Hematopoietic multipotent progenitor cell treated with erythropoietin and hydrocortisone succinate and interleukin-3 and kit ligand, for 6 days (in vitro differentiated cells): Measurements from ENCODE around the gene FGF22.
"Not testable (repeated sequence)": the region's sequence is repeated elsewhere in the genome, so short reads cannot be mapped to it uniquely, and the experiment has no call there.

Experiments
- DNase-seq: peaks from one replicate; pipeline ENCODE4 v3.0.0-alpha.2; 2015

The FGF22 gene

GRCh38 chr19:639253-640160 lies at the start of gene FGF22:
FGF22 (plus strand) TSS chr19:639879; CDS start chr19:639926, 47 bp downstream.
- DNase-seq: peak; percentile 95

- peak; percentile 56 for DNase-seq
Observed at GRCh38 chr19:590396-590745, 49.3 kb upstream of the FGF22 start.

- DNase-seq: no peak
Observed at GRCh38 chr19:590750-591098, 49.0 kb upstream of the FGF22 start.

- peak; percentile 65 for DNase-seq
Observed at GRCh38 chr19:591099-591958, 48.4 kb upstream of the FGF22 start.

- DNase-seq: no peak
Observed at GRCh38 chr19:592101-592500, 47.6 kb upstream of the FGF22 start.

- DNase-seq: no peak
Observed at GRCh38 chr19:593055-593454, 46.6 kb upstream of the FGF22 start.

- no peak for DNase-seq
Observed at GRCh38 chr19:593505-593904, 46.2 kb upstream of the FGF22 start.

GRCh38 chr19:594265-594870 lies 45.3 kb upstream of the FGF22 start:
- DNase-seq: no peak

GRCh38 chr19:595326-596262 lies 44.1 kb upstream of the FGF22 start:
- DNase-seq: no peak

- DNase-seq: no peak
Observed at GRCh38 chr19:596263-596655, 43.4 kb upstream of the FGF22 start.

- DNase-seq: no peak
Observed at GRCh38 chr19:597406-598315, 42.0 kb upstream of the FGF22 start.

GRCh38 chr19:601310-601709 lies 38.4 kb upstream of the FGF22 start:
- no peak for DNase-seq

GRCh38 chr19:601790-602189 lies 37.9 kb upstream of the FGF22 start:
- DNase-seq: no peak

- no peak for DNase-seq
Observed at GRCh38 chr19:602391-603301, 37.0 kb upstream of the FGF22 start.

GRCh38 chr19:603302-603639 lies 36.4 kb upstream of the FGF22 start:
- not testable (repeated sequence) for DNase-seq

- DNase-seq: not testable (repeated sequence)
Observed at GRCh38 chr19:603779-604178, 35.9 kb upstream of the FGF22 start.

- DNase-seq: peak; percentile 74
Observed at GRCh38 chr19:604355-604754, 35.3 kb upstream of the FGF22 start.

GRCh38 chr19:605061-605971 lies 34.4 kb upstream of the FGF22 start:
- DNase-seq: peak; percentile 35
